Kidney (tissue), 14 donors: Measurements from ENCODE around the gene EFCAB11. TPM values are rescaled to one million over a fixed set of nuclear protein-coding genes. Genes with fewer than 3 reads are reported as not detected.
A peak's percentile ranks its signal among the peaks of the same experiment; 100 is the strongest.

Source experiments
- DNase-seq, 5 donors: peaks; one replicate each; pipeline ENCODE4 v3.0.0-alpha.2; 2013 to 2020
- FAIRE-seq: peaks from 2 replicates; lab custom pipeline; 2012; peaks lifted over from hg19 to GRCh38; lab: Jason Lieb, UNC
- H3K27ac ChIP-seq, 2 donors: one replicate each; pipeline ENCODE4 v1.7.0; 2013; ENCODE audit warnings: low read depth in 2 of 2, low read length in 2 of 2, inconsistent platforms in 1 of 2
- H3K27me3 ChIP-seq: one replicate; pipeline ENCODE4 v1.7.1; 2013; ENCODE audit warnings: low read length, inconsistent platforms; ENCODE audit not compliant: control insufficient read depth, insufficient read depth
- H3K36me3 ChIP-seq, 3 donors: one replicate each; pipeline versions ENCODE4 v1.7.0 to v1.7.1; 2013; ENCODE audit warnings: low read length in 3 of 3, control low read depth in 1 of 3, inconsistent platforms in 1 of 3; ENCODE audit not compliant: insufficient read depth in 3 of 3, control insufficient read depth in 2 of 3
- H3K4me1 ChIP-seq, 3 donors: one replicate each; pipeline versions ENCODE4 v1.7.0 to v1.7.1; 2013; ENCODE audit warnings: low read length in 3 of 3, inconsistent platforms in 1 of 3, low read depth in 1 of 3; ENCODE audit not compliant: control insufficient read depth in 2 of 3, insufficient read depth in 2 of 3
- H3K4me3 ChIP-seq, 3 donors: one replicate each; pipeline versions ENCODE4 v1.7.0 to v1.8.1; 2013; ENCODE audit warnings: low read length in 3 of 3, control low read depth in 1 of 3, inconsistent platforms in 1 of 3
- H3K9ac ChIP-seq, 3 donors: one replicate each; pipeline versions ENCODE4 v1.7.0 to v1.7.1; 2013; ENCODE audit warnings: low read length in 3 of 3, control low read depth in 1 of 3, inconsistent platforms in 1 of 3
- H3K9me3 ChIP-seq, 3 donors: one replicate each; pipeline versions ENCODE4 v1.7.0 to v1.7.1; 2013; ENCODE audit warnings: low read length in 3 of 3, control low read depth in 1 of 3, inconsistent platforms in 1 of 3; ENCODE audit not compliant: control insufficient read depth in 2 of 3, insufficient read depth in 1 of 3
- intact Hi-C: fragments of 100-400 bp; cut with DNase I; formaldehyde crosslinking; loops from one replicate; pipeline ENCODE4 v1.11.1; 2022
- polyA plus RNA-seq: library from polyadenylated mRNA; stranded (reverse); fragments of 350-450 nt; fragmentation: Illumina TruSeq; extraction: RNeasy Lipid Tissue Mini Kit (QIAGEN cat#74804); gene quantifications from one replicate; pipeline ENCODE4 v1.2.3, GENCODE V29; 2014; ENCODE audit warnings: low read depth, low replicate concordance; ENCODE audit not compliant: insufficient read depth
- total RNA-seq: library from RNA; stranded (reverse); fragmentation: NEBNext Ultra II Directional; extraction: Animal tissue kit (Norgen Biotek cat#: 25700); gene quantifications from one replicate; pipeline ENCODE4 v1.2.1, GENCODE V29; 2021
- TF ChIP-seq, protein P1 (sequence below): IDR thresholded peaks from 3 replicates; pipeline ENCODE4 v1.5.1; 2012; ENCODE audit warnings: mild to moderate bottlenecking, moderate library complexity, borderline replicate concordance; ENCODE audit not compliant: insufficient read depth; ENCODE audit errors: extremely low read depth
- donor health status: control.
- donor health status: control.
- donor health status: control.
- donor health status: control.
- donor health status: control.
- donor health status: DM: yes; HTN: yes; CAD: no.
- donor health status: Normal renal cell carcinoma (clear cell type).

EFCAB11 gene
- total and polyA plus RNA-seq, 2 donors from 2014 or later, result 8.4 to 8.9 TPM

DNA sequence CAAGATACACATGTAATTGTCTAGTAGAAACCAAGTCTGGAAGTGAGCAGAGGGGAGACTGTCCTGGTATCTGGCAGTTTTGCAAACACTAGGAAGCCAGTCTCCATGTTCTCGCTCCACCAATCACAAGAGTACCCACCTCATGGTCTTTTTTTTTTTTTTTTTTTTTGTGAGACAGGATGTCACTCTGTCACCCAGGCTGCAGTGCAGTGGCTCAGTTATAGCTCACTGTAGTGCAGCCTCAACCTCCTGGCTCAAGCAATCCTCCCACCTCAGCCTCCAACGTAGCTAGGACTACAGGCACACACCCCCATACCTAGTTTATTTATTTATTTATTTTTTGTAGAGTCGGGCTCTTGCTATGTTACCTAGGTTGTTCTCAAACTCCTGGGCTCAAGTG is 189.2 kb downstream of the EFCAB11 start:
- Histone ChIP-seq H3K9me3 (no peaks in the 10 kb centered on the region), H3K27ac (no peak overlapping the region), H3K27me3 (no peaks in the 10 kb centered on the region), H3K4me3 (no peak overlapping the region), H3K9ac (no peak overlapping the region), H3K4me1 (no peaks in the 10 kb centered on the region), H3K36me3 (no peaks in the 10 kb centered on the region)
- TF ChIP-seq, protein P1, sequence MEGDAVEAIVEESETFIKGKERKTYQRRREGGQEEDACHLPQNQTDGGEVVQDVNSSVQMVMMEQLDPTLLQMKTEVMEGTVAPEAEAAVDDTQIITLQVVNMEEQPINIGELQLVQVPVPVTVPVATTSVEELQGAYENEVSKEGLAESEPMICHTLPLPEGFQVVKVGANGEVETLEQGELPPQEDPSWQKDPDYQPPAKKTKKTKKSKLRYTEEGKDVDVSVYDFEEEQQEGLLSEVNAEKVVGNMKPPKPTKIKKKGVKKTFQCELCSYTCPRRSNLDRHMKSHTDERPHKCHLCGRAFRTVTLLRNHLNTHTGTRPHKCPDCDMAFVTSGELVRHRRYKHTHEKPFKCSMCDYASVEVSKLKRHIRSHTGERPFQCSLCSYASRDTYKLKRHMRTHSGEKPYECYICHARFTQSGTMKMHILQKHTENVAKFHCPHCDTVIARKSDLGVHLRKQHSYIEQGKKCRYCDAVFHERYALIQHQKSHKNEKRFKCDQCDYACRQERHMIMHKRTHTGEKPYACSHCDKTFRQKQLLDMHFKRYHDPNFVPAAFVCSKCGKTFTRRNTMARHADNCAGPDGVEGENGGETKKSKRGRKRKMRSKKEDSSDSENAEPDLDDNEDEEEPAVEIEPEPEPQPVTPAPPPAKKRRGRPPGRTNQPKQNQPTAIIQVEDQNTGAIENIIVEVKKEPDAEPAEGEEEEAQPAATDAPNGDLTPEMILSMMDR, result no peak
- intact Hi-C loops, result no loop called here
- FAIRE-seq (no peak), DNase-seq (no peak)

DNA sequence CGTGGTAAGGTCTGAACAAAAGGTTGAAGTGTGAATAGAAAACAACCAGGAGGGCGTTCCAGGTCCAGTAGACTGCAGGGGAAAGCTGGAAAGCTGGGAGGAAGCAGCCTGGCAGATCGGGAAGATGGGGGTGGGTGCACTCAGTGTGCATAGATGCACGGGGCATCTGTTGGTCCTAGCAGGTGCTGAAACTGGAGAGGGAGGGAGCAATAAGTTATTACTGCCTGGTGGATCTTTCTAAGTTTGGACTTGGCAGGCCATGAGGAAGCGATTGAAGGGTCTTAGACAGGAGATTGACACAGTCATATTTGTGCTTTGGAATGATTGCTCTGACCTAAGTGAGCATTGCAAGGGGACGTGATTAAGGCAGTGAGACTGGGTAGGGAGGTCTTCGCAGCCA is 194.4 kb downstream of the EFCAB11 start:
- TF ChIP-seq, protein P1, result no peak
- no peak for FAIRE-seq
- Histone ChIP-seq H3K4me1 (no peaks in the 10 kb centered on the region), H3K4me3 (no peak overlapping the region), H3K27ac (no peak overlapping the region), H3K36me3 (no peaks in the 10 kb centered on the region), H3K9me3 (no peaks in the 10 kb centered on the region), H3K9ac (no peak overlapping the region), H3K27me3 (no peaks in the 10 kb centered on the region)
- intact Hi-C loops, result no loop called here
- no peak for DNase-seq

DNA sequence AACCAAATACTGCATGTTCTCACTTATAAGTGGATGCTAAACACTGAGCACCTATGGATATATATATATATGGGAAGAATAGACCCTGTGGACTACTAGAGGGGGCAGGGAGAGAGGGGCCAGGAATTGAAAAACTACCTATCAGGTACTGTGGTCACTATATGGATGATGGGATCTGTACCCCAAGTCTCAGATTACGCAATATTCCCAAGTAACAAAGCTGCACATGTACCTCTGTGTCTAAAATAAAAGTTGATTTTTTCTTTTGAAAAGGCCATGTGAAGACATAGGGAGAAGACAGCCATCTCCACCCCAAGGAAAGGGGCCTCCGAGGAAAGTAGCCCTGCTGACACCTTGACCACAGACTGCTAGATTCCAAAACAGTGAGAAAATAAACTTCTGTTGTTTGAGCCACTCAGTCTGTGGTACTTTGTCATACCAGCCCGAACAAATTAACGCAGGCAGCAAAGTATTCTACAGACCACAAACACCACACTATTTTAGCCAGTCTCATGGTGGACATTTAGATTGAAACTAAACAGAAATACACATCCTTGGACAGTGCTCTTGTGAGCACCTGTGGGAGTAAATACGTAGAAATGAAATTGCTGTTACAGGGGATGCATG is 197.1 kb downstream of the EFCAB11 start:
- FAIRE-seq (no peak), DNase-seq (no peak)
- intact Hi-C loops, result no loop called here
- TF ChIP-seq, protein P1, result no peak
- Histone ChIP-seq H3K27me3 (no peaks in the 10 kb centered on the region), H3K27ac (no peak overlapping the region), H3K4me1 (no peaks in the 10 kb centered on the region), H3K36me3 (no peaks in the 10 kb centered on the region), H3K9ac (no peak overlapping the region), H3K9me3 (no peaks in the 10 kb centered on the region), H3K4me3 (no peak overlapping the region)

DNA sequence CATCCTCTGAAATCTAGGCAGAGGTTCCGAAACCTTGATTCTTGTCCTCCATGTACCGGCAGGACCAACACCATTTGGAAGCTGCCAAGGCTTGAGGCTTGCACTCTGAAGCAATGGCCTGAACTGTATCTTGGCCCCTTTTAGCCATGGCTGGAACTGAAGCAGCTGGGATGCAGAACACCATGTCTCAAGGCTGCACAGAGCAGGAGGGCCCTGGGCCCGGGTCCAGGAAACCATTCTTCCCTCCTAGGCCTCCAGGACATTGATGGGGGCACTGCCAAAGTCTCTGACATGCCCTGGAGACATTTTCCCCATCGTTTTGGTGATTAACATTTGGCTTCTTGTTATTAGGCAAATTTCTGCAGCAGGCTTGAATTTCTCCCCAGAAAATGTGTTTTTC is 198.7 kb downstream of the EFCAB11 start:
- TF ChIP-seq, protein P1, result no peak
- Histone ChIP-seq H3K4me1 (no peaks in the 10 kb centered on the region), H3K27me3 (no peaks in the 10 kb centered on the region), H3K27ac (no peak overlapping the region), H3K9ac (no peak overlapping the region), H3K4me3 (no peak overlapping the region), H3K9me3 (no peaks in the 10 kb centered on the region), H3K36me3 (no peaks in the 10 kb centered on the region)
- DNase-seq (peak in 1 of 5 donors; percentile 87), FAIRE-seq (no peak)
- intact Hi-C loops, result no loop called here
